Colonic mucosa (tissue), 4 donors: Measurements from ENCODE around the gene SMC6. TPM values are rescaled to one million over a fixed set of nuclear protein-coding genes. Genes with fewer than 3 reads are reported as not detected.

ENCODE experiments used
- DNase-seq: peaks from one replicate; pipeline ENCODE4 v3.0.0-alpha.2; 2020
- H3K27ac ChIP-seq: fragments of 200-600 bp; one replicate; pipeline ENCODE4 v1.8.0; 2021
- H3K27me3 ChIP-seq: fragments of 200-600 bp; one replicate; pipeline ENCODE4 v1.8.0; 2021
- H3K36me3 ChIP-seq: fragments of 200-600 bp; one replicate; pipeline ENCODE4 v1.8.0; 2021
- H3K4me1 ChIP-seq: fragments of 200-600 bp; one replicate; pipeline ENCODE4 v1.8.0; 2021; ENCODE audit warnings: mild to moderate bottlenecking
- H3K4me3 ChIP-seq: fragments of 200-600 bp; one replicate; pipeline ENCODE4 v1.8.0; 2021
- H3K9ac ChIP-seq, 2 donors: one replicate each; pipeline ENCODE4 v1.7.0; 2013; ENCODE audit warnings: control low read depth in 2 of 2, low read depth in 2 of 2, low read length in 2 of 2
- H3K9me3 ChIP-seq: fragments of 200-600 bp; one replicate; pipeline ENCODE4 v1.8.0; 2021
- intact Hi-C: fragments of 100-400 bp; cut with DNase I; formaldehyde crosslinking; loops from one replicate; pipeline ENCODE4 v1.14.1; 2022
- total RNA-seq, 2 donors: library from RNA; stranded (reverse); fragmentation: NEBNext Ultra II Directional in 1 of 2; extraction: Animal tissue kit (Norgen Biotek cat#: 25700) in 1 of 2; gene quantifications; one replicate each; pipeline ENCODE4 v1.2.1, GENCODE V29; 2021
- TF ChIP-seq, protein P1 (sequence below): fragments of 200-600 bp; IDR thresholded peaks from one replicate; pipeline ENCODE4 v1.8.0; 2022; ENCODE audit warnings: antibody characterized with exemption, mild to moderate bottlenecking
- donor health status: healthy.
- donor health status: DM: no; HTN: no; CAD: no.
- donor health status: DM: no; HTN: no; CAD: no.

Gene SMC6
- total RNA-seq, 2 donors from 2014 or later: 23.3 to 25.2 TPM

GRCh38 chr2:17664534-17664933 is 89.1 kb downstream of the SMC6 start:
- no peaks in the 10 kb centered on the region for H3K4me1 ChIP-seq
- peaks cover 4% of the 10 kb centered on the region for H3K36me3 ChIP-seq
- intact Hi-C loops: no loop called here
- no peak for DNase-seq
- no peaks in the 10 kb centered on the region for H3K27me3 ChIP-seq
- H3K4me3 ChIP-seq: no peak overlapping the region
- TF ChIP-seq, protein P1, sequence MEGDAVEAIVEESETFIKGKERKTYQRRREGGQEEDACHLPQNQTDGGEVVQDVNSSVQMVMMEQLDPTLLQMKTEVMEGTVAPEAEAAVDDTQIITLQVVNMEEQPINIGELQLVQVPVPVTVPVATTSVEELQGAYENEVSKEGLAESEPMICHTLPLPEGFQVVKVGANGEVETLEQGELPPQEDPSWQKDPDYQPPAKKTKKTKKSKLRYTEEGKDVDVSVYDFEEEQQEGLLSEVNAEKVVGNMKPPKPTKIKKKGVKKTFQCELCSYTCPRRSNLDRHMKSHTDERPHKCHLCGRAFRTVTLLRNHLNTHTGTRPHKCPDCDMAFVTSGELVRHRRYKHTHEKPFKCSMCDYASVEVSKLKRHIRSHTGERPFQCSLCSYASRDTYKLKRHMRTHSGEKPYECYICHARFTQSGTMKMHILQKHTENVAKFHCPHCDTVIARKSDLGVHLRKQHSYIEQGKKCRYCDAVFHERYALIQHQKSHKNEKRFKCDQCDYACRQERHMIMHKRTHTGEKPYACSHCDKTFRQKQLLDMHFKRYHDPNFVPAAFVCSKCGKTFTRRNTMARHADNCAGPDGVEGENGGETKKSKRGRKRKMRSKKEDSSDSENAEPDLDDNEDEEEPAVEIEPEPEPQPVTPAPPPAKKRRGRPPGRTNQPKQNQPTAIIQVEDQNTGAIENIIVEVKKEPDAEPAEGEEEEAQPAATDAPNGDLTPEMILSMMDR: no peak
- H3K27ac ChIP-seq: no peak overlapping the region
- H3K9me3 ChIP-seq: no peaks in the 10 kb centered on the region
- no peak overlapping the region for H3K9ac ChIP-seq

GRCh38 chr2:17662723-17663122 is 90.9 kb downstream of the SMC6 start:
- TF ChIP-seq, protein P1: no peak
- Histone ChIP-seq H3K27me3 (no peaks in the 10 kb centered on the region), H3K36me3 (peaks cover 4% of the 10 kb centered on the region), H3K9me3 (no peaks in the 10 kb centered on the region), H3K27ac (no peak overlapping the region), H3K4me3 (no peak overlapping the region), H3K9ac (no peak overlapping the region), H3K4me1 (no peaks in the 10 kb centered on the region)
- DNase-seq: no peak
- intact Hi-C loops: no loop called here

GRCh38 chr2:17661460-17661859 is 92.2 kb downstream of the SMC6 start:
- DNase-seq: no peak
- TF ChIP-seq, protein P1: no peak
- Histone ChIP-seq H3K9ac (no peak overlapping the region), H3K27me3 (no peaks in the 10 kb centered on the region), H3K27ac (no peak overlapping the region), H3K36me3 (peaks cover 4% of the 10 kb centered on the region), H3K9me3 (no peaks in the 10 kb centered on the region), H3K4me3 (no peak overlapping the region), H3K4me1 (no peaks in the 10 kb centered on the region)
- intact Hi-C loops: no loop called here

- TF ChIP-seq, protein P1: no peak
- Histone ChIP-seq H3K27me3 (no peaks in the 10 kb centered on the region), H3K36me3 (no peaks in the 10 kb centered on the region), H3K9me3 (no peaks in the 10 kb centered on the region), H3K9ac (no peak overlapping the region), H3K4me3 (no peak overlapping the region), H3K27ac (no peak overlapping the region), H3K4me1 (no peaks in the 10 kb centered on the region)
- DNase-seq: no peak
- intact Hi-C loops: no loop called here
These were observed 93.4 kb downstream of the SMC6 start for GRCh38 chr2:17660219-17660618.

DNA sequence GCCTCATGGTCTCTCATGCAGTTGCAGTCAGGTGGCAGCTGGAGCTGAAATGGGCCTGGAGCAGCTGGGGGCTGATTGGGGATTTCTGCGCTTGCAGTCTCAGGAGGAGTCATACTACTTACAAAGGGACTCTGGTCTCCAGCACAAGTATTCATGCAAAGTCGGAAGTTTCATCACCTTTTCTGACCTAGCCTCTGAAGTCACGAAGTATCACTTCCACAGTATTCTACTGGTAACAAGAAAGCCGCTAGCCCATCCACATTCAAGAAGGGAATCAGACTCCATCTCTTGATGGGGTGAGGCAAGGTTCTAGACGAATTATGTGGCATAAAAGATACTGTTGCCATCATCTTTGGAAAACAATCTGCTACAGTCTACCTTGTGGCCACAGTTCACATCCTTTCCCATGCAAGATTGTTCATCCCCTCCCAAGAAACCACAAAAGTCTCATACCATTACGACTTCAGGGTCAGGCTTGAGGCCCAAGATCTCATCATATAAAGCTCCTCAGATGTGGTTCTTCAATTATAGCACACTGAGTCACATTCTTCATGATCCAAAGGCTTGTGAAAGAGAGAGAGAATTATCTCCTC is 95.3 kb downstream of the SMC6 start:
- no peaks in the 10 kb centered on the region for H3K4me1 ChIP-seq
- intact Hi-C loops: no loop called here
- H3K36me3 ChIP-seq: no peaks in the 10 kb centered on the region
- no peak overlapping the region for H3K27ac ChIP-seq
- H3K9ac ChIP-seq: no peak overlapping the region
- no peak for DNase-seq
- no peak overlapping the region for H3K4me3 ChIP-seq
- TF ChIP-seq, protein P1: no peak
- H3K9me3 ChIP-seq: no peaks in the 10 kb centered on the region
- no peaks in the 10 kb centered on the region for H3K27me3 ChIP-seq
